Endodermal cell (in vitro differentiated cells): Measurements from ENCODE around the gene DIPK1C. TPM values are rescaled to one million over a fixed set of nuclear protein-coding genes. Genes with fewer than 3 reads are reported as not detected.

Experiments
- DNase-seq: peaks from one replicate; pipeline ENCODE4 v3.0.0-alpha.2; 2017
- H3K27ac ChIP-seq: 2 replicates; pipeline ENCODE4 v1.5.1; 2013; ENCODE audit warnings: mild to moderate bottlenecking, low read depth, low read length, moderate library complexity
- H3K27me3 ChIP-seq: 2 replicates; pipeline ENCODE4 v1.6.1; 2013; ENCODE audit warnings: mild to moderate bottlenecking, low read length, moderate library complexity; ENCODE audit not compliant: insufficient read depth, control insufficient read depth, poor library complexity, severe bottlenecking
- H3K36me3 ChIP-seq: 2 replicates; pipeline ENCODE4 v1.7.0; 2013; ENCODE audit warnings: mild to moderate bottlenecking, low read length, moderate library complexity; ENCODE audit not compliant: control insufficient read depth, insufficient read depth
- H3K4me1 ChIP-seq: one replicate; pipeline ENCODE4 v1.7.0; 2013; ENCODE audit warnings: low read length; ENCODE audit not compliant: control insufficient read depth, insufficient read depth
- H3K4me3 ChIP-seq: 2 replicates; pipeline ENCODE4 v1.5.1; 2013; ENCODE audit warnings: mild to moderate bottlenecking, low read length, moderate library complexity
- H3K9ac ChIP-seq: 2 replicates; pipeline ENCODE4 v1.6.1; 2013; ENCODE audit warnings: mild to moderate bottlenecking, low read length, moderate library complexity; ENCODE audit not compliant: poor library complexity, severe bottlenecking; ENCODE audit errors: extremely low read depth
- H3K9me3 ChIP-seq: 2 replicates; pipeline ENCODE4 v1.6.1; 2013; ENCODE audit warnings: mild to moderate bottlenecking, low read length, moderate library complexity; ENCODE audit not compliant: control insufficient read depth
- H3K27ac Mint-ChIP-seq: 2 replicates; pipeline ENCODE4 v1.8.0; 2020; ENCODE audit warnings: mixed read lengths
- H3K27me3 Mint-ChIP-seq: 2 replicates; pipeline ENCODE4 v1.8.0; 2021; ENCODE audit warnings: mild to moderate bottlenecking, mixed read lengths; ENCODE audit not compliant: insufficient read depth
- H3K36me3 Mint-ChIP-seq: 2 replicates; pipeline ENCODE4 v1.8.0; 2020; ENCODE audit warnings: low read depth, mixed read lengths
- H3K4me1 Mint-ChIP-seq: 2 replicates; pipeline ENCODE4 v1.8.0; 2020; ENCODE audit warnings: mixed read lengths
- H3K4me3 Mint-ChIP-seq: 2 replicates; pipeline ENCODE4 v1.8.0; 2020; ENCODE audit warnings: mild to moderate bottlenecking, moderate library complexity, mixed read lengths
- H3K9me3 Mint-ChIP-seq: 2 replicates; pipeline ENCODE4 v1.8.0; 2020; ENCODE audit warnings: mild to moderate bottlenecking, mixed read lengths
- CTCF ChIP-seq: fragments of 200-600 bp; sonication (generic); conservative IDR thresholded peaks from 2 replicates; pipeline ENCODE4 v1.5.0; 2021; ENCODE audit warnings: antibody characterized with exemption, mild to moderate bottlenecking
- WGBS, 2 experiments: methylation state at CpG; one replicate each; pipeline versions ENCODE4 v1.1.5 to v1.1.7; 2013; ENCODE audit warnings: missing lambda C conversion rate in 2 of 2, mixed read lengths in 1 of 2; ENCODE audit not compliant: insufficient coverage in 1 of 2, insufficient read length in 1 of 2; 5-methylcytosine and 5-hydroxymethylcytosine counted together
- total RNA-seq, 2 donors: library from RNA; stranded (reverse); fragmentation: NEBNext Ultra II Directional in 1 of 2; extraction: Animal tissue kit (Norgen Biotek cat#: 25700) in 1 of 2; gene quantifications; 2 replicates in 1 of 2; 3 replicates in 1 of 2; pipeline ENCODE4 v1.2.1, GENCODE V29; 2021

DIPK1C gene
- total RNA-seq, 2 donors from 2014 or later, result 0.13 TPM; not detected in 1

- Mint-ChIP-seq H3K36me3 (no peaks in the 10 kb centered on the region), H3K4me3 (no peak overlapping the region), H3K9me3 (no peaks in the 10 kb centered on the region), H3K4me1 (peaks cover 2% of the 10 kb centered on the region), H3K27ac (no peak overlapping the region), H3K27me3 (peaks cover 5% of the 10 kb centered on the region)
- 94 to 100% methylated on average over 3 to 9 of the region's 9 CpGs for WGBS, 2 experiments
- Histone ChIP-seq H3K9me3 (no peaks in the 10 kb centered on the region), H3K27me3 (no peaks in the 10 kb centered on the region), H3K9ac (no peak overlapping the region), H3K4me1 (no peaks in the 10 kb centered on the region), H3K27ac (no peak overlapping the region), H3K36me3 (no peaks in the 10 kb centered on the region), H3K4me3 (no peak overlapping the region)
- no peak for TF ChIP-seq CTCF
- no peak for DNase-seq
Measured at GRCh38 chr18:74440808-74441427, 16.2 kb downstream of the DIPK1C start.

- H3K27ac Mint-ChIP-seq, result no peak overlapping the region
- no peaks in the 10 kb centered on the region for H3K27me3 ChIP-seq
- TF ChIP-seq CTCF, result no peak
- H3K4me3 Mint-ChIP-seq, result no peak overlapping the region
- no peak for DNase-seq
- peaks cover 3% of the 10 kb centered on the region for H3K27me3 Mint-ChIP-seq
- H3K9me3 Mint-ChIP-seq, result no peaks in the 10 kb centered on the region
- WGBS, 2 experiments, result 88 to 91% methylated on average over 3 to 6 of the region's 6 CpGs
- no peak overlapping the region for H3K4me3 ChIP-seq
- no peaks in the 10 kb centered on the region for H3K9me3 ChIP-seq
- peaks cover 2% of the 10 kb centered on the region for H3K4me1 Mint-ChIP-seq
- no peaks in the 10 kb centered on the region for H3K4me1 ChIP-seq
- H3K36me3 ChIP-seq, result no peaks in the 10 kb centered on the region
- H3K9ac ChIP-seq, result no peak overlapping the region
- no peaks in the 10 kb centered on the region for H3K36me3 Mint-ChIP-seq
- no peak overlapping the region for H3K27ac ChIP-seq
Measured at GRCh38 chr18:74438091-74438490, 19.0 kb downstream of the DIPK1C start.

- Histone ChIP-seq H3K9me3 (no peaks in the 10 kb centered on the region), H3K36me3 (no peaks in the 10 kb centered on the region), H3K4me3 (no peak overlapping the region), H3K27me3 (no peaks in the 10 kb centered on the region), H3K4me1 (no peaks in the 10 kb centered on the region), H3K27ac (no peak overlapping the region), H3K9ac (no peak overlapping the region)
- Mint-ChIP-seq H3K27ac (no peak overlapping the region), H3K36me3 (no peaks in the 10 kb centered on the region), H3K9me3 (no peaks in the 10 kb centered on the region), H3K27me3 (peaks cover 3% of the 10 kb centered on the region), H3K4me3 (no peak overlapping the region), H3K4me1 (peaks cover 2% of the 10 kb centered on the region)
- TF ChIP-seq CTCF, result no peak
- 84 to 86% methylated on average over 7 to 14 of the region's 14 CpGs for WGBS, 2 experiments
- no peak for DNase-seq
Measured at GRCh38 chr18:74436158-74436769, 20.8 kb downstream of the DIPK1C start.
